A673 (cell line): ENCODE measurements around the gene CACNA1A. TPM values are rescaled to one million over a fixed set of nuclear protein-coding genes. Genes with fewer than 3 reads are reported as not detected.

Experiments
- BruUV-seq: library from RNA; stranded (reverse); fragments of 400-500 nt; replicated peaks from 2 replicates; lab custom pipeline; 2021; lab: Mats Ljungman, UMichigan
- CTCF ChIA-PET: fragments of 300-600 bp; sonication (Branson Sonifier 250); formaldehyde crosslinking; loops from one replicate; lab custom pipeline; 2022; ENCODE audit warnings: antibody characterized with exemption; lab: Charles Lee
- POLR2A ChIA-PET: fragments of 300-600 bp; sonication (Branson Sonifier 250); formaldehyde crosslinking; loops from one replicate; lab custom pipeline; 2022; ENCODE audit warnings: antibody characterized with exemption; ENCODE audit not compliant: low non-redundant PET; lab: Charles Lee
- DNase-seq: peaks from one replicate; pipeline ENCODE4 v3.0.0-alpha.2; 2015; ENCODE audit warnings: low spot score
- H3K27ac ChIP-seq: fragments of 200-600 bp; sonication (generic); 2 replicates; pipeline ENCODE4 v1.5.1; 2016; ENCODE audit warnings: mixed run types, low read depth, mild to moderate bottlenecking, mixed read lengths, antibody characterized with exemption, low read length; ENCODE audit not compliant: poor library complexity, severe bottlenecking
- H3K27me3 ChIP-seq: fragments of 200-600 bp; sonication (generic); replicated peaks from 2 replicates; pipeline ENCODE4 v1.6.1; 2017; ENCODE audit warnings: mixed run types, low read depth, mild to moderate bottlenecking, mixed read lengths, antibody characterized with exemption, low read length; ENCODE audit not compliant: insufficient read depth, poor library complexity
- H3K36me3 ChIP-seq: fragments of 200-600 bp; sonication (generic); 2 replicates; pipeline ENCODE4 v1.6.1; 2016; ENCODE audit warnings: mixed run types, mild to moderate bottlenecking, mixed read lengths, antibody characterized with exemption, low read length; ENCODE audit not compliant: insufficient read depth, poor library complexity, severe bottlenecking
- H3K4me1 ChIP-seq: fragments of 200-600 bp; sonication (generic); 2 replicates; pipeline ENCODE4 v1.6.1; 2017; ENCODE audit warnings: mixed run types, mild to moderate bottlenecking, mixed read lengths, antibody characterized with exemption, low read length; ENCODE audit not compliant: insufficient read depth, poor library complexity, severe bottlenecking
- H3K4me3 ChIP-seq: fragments of 200-600 bp; sonication (generic); 2 replicates; pipeline ENCODE4 v1.5.1; 2016; ENCODE audit warnings: low read depth, mixed run types, mild to moderate bottlenecking, mixed read lengths, low read length; ENCODE audit not compliant: poor library complexity, severe bottlenecking
- H3K9me3 ChIP-seq: fragments of 200-600 bp; sonication (generic); 2 replicates; pipeline ENCODE4 v1.6.1; 2016; ENCODE audit warnings: mixed run types, low read depth, mild to moderate bottlenecking, mixed read lengths, antibody characterized with exemption, low read length; ENCODE audit not compliant: poor library complexity, severe bottlenecking
- CTCF ChIP-seq: fragments of 300-800, 200-600 bp; sonication (generic); conservative IDR thresholded peaks from 2 replicates; pipeline ENCODE4 v1.5.1; 2017; ENCODE audit warnings: low read depth, mild to moderate bottlenecking, antibody characterized with exemption, low read length, moderate library complexity, mixed read lengths
- EZH2 ChIP-seq: fragments of 200-600 bp; sonication (generic); IDR thresholded peaks from 2 replicates; pipeline ENCODE4 v1.6.1; 2017; ENCODE audit warnings: borderline replicate concordance, low read depth, mild to moderate bottlenecking, mixed read lengths, antibody characterized with exemption, low read length; ENCODE audit not compliant: poor library complexity, severe bottlenecking
- intact Hi-C: fragments of 100-400 bp; cut with micrococcal nuclease; formaldehyde crosslinking; loops from one replicate; pipeline ENCODE4 v1.10.0; 2022; ENCODE audit not compliant: unreplicated experiment
- total RNA-seq: library from RNA; stranded (reverse); gene quantifications from 2 replicates; pipeline ENCODE4 v1.2.3, GENCODE V29; 2021

The CACNA1A gene
- total RNA-seq, 1 experiment from 2014 or later, result 3.2 TPM

- CTCF ChIA-PET, result no interaction called here
- no peak for TF ChIP-seq CTCF
- no peaks in the 10 kb centered on the region for H3K36me3 ChIP-seq
- peaks cover 5% of the 10 kb centered on the region for H3K9me3 ChIP-seq
- H3K4me3 ChIP-seq, result no peak overlapping the region
- DNase-seq, result no peak
- POLR2A ChIA-PET, result no interaction called here
- H3K4me1 ChIP-seq, result no peaks in the 10 kb centered on the region
- intact Hi-C loops, result no loop called here
- no peak overlapping the region for H3K27ac ChIP-seq
- BruUV-seq, result no TSS peak
- peaks cover 11% of the 10 kb centered on the region for H3K27me3 ChIP-seq
Observed at GRCh38 chr19:13356185-13356584, 150.1 kb downstream of the CACNA1A start.

GRCh38 chr19:13355356-13355755 lies 150.9 kb downstream of the CACNA1A start:
- Histone ChIP-seq H3K4me1 (no peaks in the 10 kb centered on the region), H3K4me3 (no peak overlapping the region), H3K9me3 (peaks cover 5% of the 10 kb centered on the region), H3K27me3 (peaks cover 11% of the 10 kb centered on the region), H3K36me3 (no peaks in the 10 kb centered on the region), H3K27ac (no peak overlapping the region)
- no peak for DNase-seq
- intact Hi-C loops, result no loop called here
- TF ChIP-seq CTCF, result no peak
- TF ChIP-seq EZH2, result no peak
- no TSS peak for BruUV-seq
- ChIA-PET CTCF (no interaction called here), POLR2A (no interaction called here)

- peaks cover 11% of the 10 kb centered on the region for H3K27me3 ChIP-seq
- no peaks in the 10 kb centered on the region for H3K4me1 ChIP-seq
- no peak overlapping the region for H3K4me3 ChIP-seq
- POLR2A ChIA-PET, result no interaction called here
- CTCF ChIA-PET, result interaction anchor here (0.6 kb wide), 2 partner anchors 330 to 381 kb away, joined by 3 to 12 read pairs; no protein-coding TSS in a partner anchor
- no peak for TF ChIP-seq EZH2
- TF ChIP-seq CTCF, result no peak
- intact Hi-C loops, result no loop called here
- DNase-seq, result no peak
- peaks cover 9% of the 10 kb centered on the region for H3K9me3 ChIP-seq
- no TSS peak for BruUV-seq
- H3K36me3 ChIP-seq, result no peaks in the 10 kb centered on the region
- H3K27ac ChIP-seq, result no peak overlapping the region
Observed at GRCh38 chr19:13353625-13354024, 152.7 kb downstream of the CACNA1A start.
